ENCODE results near the gene HCN1.
A peak's percentile ranks its signal among the peaks of the same experiment; 100 is the strongest.

HCN1 gene

GRCh38 chr5:45696206-45696836 lies at the start of gene HCN1:
Gene HCN1, minus strand, starts transcription at chr5:45696380.
- peak; percentile 93 for DNase-seq

- DNase-seq = no peak
Measured at GRCh38 chr5:45741110-45741509, 44.9 kb upstream of the HCN1 start.

GRCh38 chr5:45737153-45737552 lies 41.0 kb upstream of the HCN1 start:
- no peak for DNase-seq

GRCh38 chr5:45725537-45725936 lies 29.4 kb upstream of the HCN1 start:
- DNase-seq = no peak

GRCh38 chr5:45697201-45697600 lies 1.0 kb upstream of the HCN1 start:
- DNase-seq = no peak

- DNase-seq = peak; percentile 48
Measured at GRCh38 chr5:45695804-45696156, 400 bp downstream of the HCN1 start.

- peak; percentile 54 for DNase-seq
Measured at GRCh38 chr5:45694971-45695803, 993 bp downstream of the HCN1 start.

- no peak for DNase-seq
Measured at GRCh38 chr5:45694255-45694814, 1.8 kb downstream of the HCN1 start.

GRCh38 chr5:45692481-45692880 lies 3.7 kb downstream of the HCN1 start:
- no peak for DNase-seq

- DNase-seq = no peak
Measured at GRCh38 chr5:45691656-45692055, 4.5 kb downstream of the HCN1 start.

- no peak for DNase-seq
Measured at GRCh38 chr5:45687701-45688100, 8.5 kb downstream of the HCN1 start.

- no peak for DNase-seq
Measured at GRCh38 chr5:45686620-45687019, 9.6 kb downstream of the HCN1 start.

GRCh38 chr5:45684118-45684517 lies 12.1 kb downstream of the HCN1 start:
- no peak for DNase-seq

- DNase-seq = no peak
Measured at GRCh38 chr5:45680950-45681349, 15.2 kb downstream of the HCN1 start.

- no peak for DNase-seq
Measured at GRCh38 chr5:45677524-45677923, 18.7 kb downstream of the HCN1 start.

GRCh38 chr5:45672271-45672670 lies 23.9 kb downstream of the HCN1 start:
- no peak for DNase-seq

- no peak for DNase-seq
Measured at GRCh38 chr5:45648744-45649143, 47.4 kb downstream of the HCN1 start.

GRCh38 chr5:45643056-45643455 lies 53.1 kb downstream of the HCN1 start:
- DNase-seq = no peak

GRCh38 chr5:45642370-45642769 lies 53.8 kb downstream of the HCN1 start:
- no peak for DNase-seq

GRCh38 chr5:45639040-45639439 lies 57.1 kb downstream of the HCN1 start:
- DNase-seq = no peak

GRCh38 chr5:45627076-45627656 lies 69.0 kb downstream of the HCN1 start:
- no peak for DNase-seq

GRCh38 chr5:45623832-45624231 lies 72.3 kb downstream of the HCN1 start:
- DNase-seq = no peak

GRCh38 chr5:45622365-45622764 lies 73.8 kb downstream of the HCN1 start:
- DNase-seq = no peak

GRCh38 chr5:45617859-45618416 lies 78.2 kb downstream of the HCN1 start:
- DNase-seq = no peak
